ENCODE data around the gene CFAP141. TPM values are rescaled to one million over a fixed set of nuclear protein-coding genes. Genes with fewer than 3 reads are reported as not detected.

CFAP141 gene
- not detected for total RNA-seq

- TF ChIP-seq CTCF (IDR thresholded peaks at IDR 0.05) = no peak
- H3K36me3 ChIP-seq = peaks cover 27% of the 10 kb centered on the region
- H3K27ac ChIP-seq = no peak within 1 kb of the TSS
- DNase-seq (ENCODE audit: low spot score) (no peak), ATAC-seq (ENCODE audit: insufficient number of reproducible peaks, low FRiP score, low read depth) (no peak)
- no peaks in the 10 kb centered on the region for H3K4me1 ChIP-seq (ENCODE audit: control insufficient read depth in 1 of 2, low read depth in 2 of 2)
- H3K4me3 ChIP-seq = no peak within 1 kb of the TSS
- no peaks in the 10 kb centered on the region for H3K9me3 ChIP-seq
- no peaks in the 10 kb centered on the region for H3K27me3 ChIP-seq (replicated peaks; ENCODE audit: insufficient read depth)
Measured at GRCh38 chr1:154206196-154206595, at the start of gene CFAP141. CFAP141 (minus strand) TSS chr1:154206333; CDS start chr1:154206307, 26 bp downstream.

GRCh38 chr1:154253671-154254070, 47.5 kb upstream of the CFAP141 start:
- Histone ChIP-seq H3K27me3 (replicated peaks; ENCODE audit: insufficient read depth) (no peaks in the 10 kb centered on the region), H3K27ac (no peak overlapping the region), H3K36me3 (peaks cover 98% of the 10 kb centered on the region), H3K4me3 (no peak overlapping the region), H3K4me1 (ENCODE audit: control insufficient read depth in 1 of 2, low read depth in 2 of 2) (no peaks in the 10 kb centered on the region), H3K9me3 (no peaks in the 10 kb centered on the region)
- DNase-seq (ENCODE audit: low spot score) (no peak), ATAC-seq (ENCODE audit: insufficient number of reproducible peaks, low FRiP score, low read depth) (no peak)
- no peak for TF ChIP-seq CTCF (IDR thresholded peaks at IDR 0.05)

GRCh38 chr1:154241703-154242351, 35.7 kb upstream of the CFAP141 start:
- peaks cover 79% of the 10 kb centered on the region for H3K36me3 ChIP-seq
- no peak for TF ChIP-seq CTCF (IDR thresholded peaks at IDR 0.05)

DNA sequence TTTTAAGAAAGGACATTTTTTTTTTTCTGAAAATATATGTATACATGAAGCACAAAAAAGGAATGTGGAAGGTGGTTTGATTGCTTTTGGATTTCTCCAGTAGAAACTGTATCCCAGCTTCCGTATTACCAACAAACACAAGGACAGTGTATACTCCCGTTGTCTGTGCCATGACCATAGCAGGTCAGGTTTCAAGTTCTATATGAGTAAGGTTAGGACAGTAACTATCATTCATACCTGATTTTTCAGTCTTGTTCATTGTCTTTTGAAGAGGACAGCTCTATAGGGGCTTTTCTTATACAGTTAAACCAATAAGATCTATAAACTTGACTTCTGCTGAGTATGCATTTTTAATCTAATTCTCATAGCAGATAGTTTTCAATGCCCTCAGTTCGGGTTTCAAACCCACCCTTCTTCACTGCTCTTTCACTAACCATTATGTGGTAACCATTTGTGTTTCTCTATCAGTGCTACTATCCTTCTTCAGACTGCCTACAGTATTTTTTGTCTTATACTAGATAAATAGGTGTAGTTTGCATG, 34.2 kb upstream of the CFAP141 start:
- no peak for TF ChIP-seq CTCF (IDR thresholded peaks at IDR 0.05)
- Histone ChIP-seq H3K4me1 (ENCODE audit: control insufficient read depth in 1 of 2, low read depth in 2 of 2) (no peaks in the 10 kb centered on the region), H3K4me3 (no peak overlapping the region), H3K27ac (no peak overlapping the region), H3K27me3 (replicated peaks; ENCODE audit: insufficient read depth) (no peaks in the 10 kb centered on the region), H3K9me3 (no peaks in the 10 kb centered on the region), H3K36me3 (peaks cover 80% of the 10 kb centered on the region)
- DNase-seq (ENCODE audit: low spot score) (no peak), ATAC-seq (ENCODE audit: insufficient number of reproducible peaks, low FRiP score, low read depth) (no peak)

More at GRCh38 chr1:154241703-154242351, 35.7 kb upstream of the CFAP141 start:
- Histone ChIP-seq H3K4me3 (no peak overlapping the region), H3K9me3 (no peaks in the 10 kb centered on the region), H3K27me3 (replicated peaks; ENCODE audit: insufficient read depth) (no peaks in the 10 kb centered on the region), H3K27ac (no peak overlapping the region), H3K4me1 (ENCODE audit: control insufficient read depth in 1 of 2, low read depth in 2 of 2) (no peaks in the 10 kb centered on the region)
- DNase-seq (ENCODE audit: low spot score) (no peak), ATAC-seq (ENCODE audit: insufficient number of reproducible peaks, low FRiP score, low read depth) (no peak)

GRCh38 chr1:154239491-154239890, 33.4 kb upstream of the CFAP141 start:
- H3K27me3 ChIP-seq (replicated peaks; ENCODE audit: insufficient read depth) = no peaks in the 10 kb centered on the region
- peaks cover 80% of the 10 kb centered on the region for H3K36me3 ChIP-seq
- no peak overlapping the region for H3K4me3 ChIP-seq
- DNase-seq (ENCODE audit: low spot score) (no peak), ATAC-seq (ENCODE audit: insufficient number of reproducible peaks, low FRiP score, low read depth) (no peak)
- H3K4me1 ChIP-seq (ENCODE audit: control insufficient read depth in 1 of 2, low read depth in 2 of 2) = no peaks in the 10 kb centered on the region
- TF ChIP-seq CTCF (IDR thresholded peaks at IDR 0.05) = no peak
- H3K9me3 ChIP-seq = no peaks in the 10 kb centered on the region
- H3K27ac ChIP-seq = no peak overlapping the region
